Stimulated activated CD8-positive, alpha-beta memory T cell treated with anti-CD3 and anti-CD28 coated beads, Interleukin-12 subunit alpha, Interleukin-12 subunit beta, amount 100 ng/mL, for 1 hour (primary cell): ENCODE measurements around the gene LGI4.
"Not testable (repeated sequence)": the region's sequence is repeated elsewhere in the genome, so short reads cannot be mapped to it uniquely, and the experiment has no call there.

Experiments
- DNase-seq: peaks from one replicate; pipeline ENCODE4 v3.0.0-alpha.2; 2020; ENCODE audit warnings: low read depth

Gene LGI4

GRCh38 chr19:35160629-35161433 lies 26.0 kb upstream of the LGI4 start:
- DNase-seq = no peak

GRCh38 chr19:35159606-35160005 lies 24.7 kb upstream of the LGI4 start:
- DNase-seq = no peak

- no peak for DNase-seq
Observed at GRCh38 chr19:35157431-35157830, 22.6 kb upstream of the LGI4 start.

- DNase-seq = no peak
Observed at GRCh38 chr19:35156673-35157014, 21.8 kb upstream of the LGI4 start.

GRCh38 chr19:35155981-35156672 lies 21.3 kb upstream of the LGI4 start:
- DNase-seq = no peak

- no peak for DNase-seq
Observed at GRCh38 chr19:35155441-35155840, 20.6 kb upstream of the LGI4 start.

GRCh38 chr19:35154525-35155406 lies 19.9 kb upstream of the LGI4 start, which contains the start of gene FXYD5:
TSS of gene FXYD5 (plus strand) at chr19:35154735. CDS start at chr19:35155551, 816 bp downstream.
- DNase-seq = peak; percentile 76

- peak; percentile 71 for DNase-seq
Observed at GRCh38 chr19:35153701-35154524, 19.1 kb upstream of the LGI4 start.

GRCh38 chr19:35153129-35153522 lies 18.3 kb upstream of the LGI4 start:
- not testable (repeated sequence) for DNase-seq

- no peak for DNase-seq
Observed at GRCh38 chr19:35151273-35152065, 16.6 kb upstream of the LGI4 start.

- no peak for DNase-seq
Observed at GRCh38 chr19:35150445-35150844, 15.6 kb upstream of the LGI4 start.

- no peak for DNase-seq
Observed at GRCh38 chr19:35149463-35149862, 14.6 kb upstream of the LGI4 start.

GRCh38 chr19:35146746-35147459 lies 12.0 kb upstream of the LGI4 start:
- DNase-seq = no peak

- DNase-seq = no peak
Observed at GRCh38 chr19:35144600-35145436, 10.0 kb upstream of the LGI4 start.

- DNase-seq = no peak
Observed at GRCh38 chr19:35144259-35144599, 9.4 kb upstream of the LGI4 start.

- DNase-seq = no peak
Observed at GRCh38 chr19:35143818-35144217, 9.0 kb upstream of the LGI4 start.

- DNase-seq = no peak
Observed at GRCh38 chr19:35143231-35143715, 8.4 kb upstream of the LGI4 start, which contains the start of gene FXYD7. TSS of gene FXYD7 (plus strand) at chr19:35143255. CDS start at chr19:35143334, 79 bp downstream.

GRCh38 chr19:35142606-35143230 lies 7.9 kb upstream of the LGI4 start:
- DNase-seq = peak; percentile 56
